GM23338 (cell line): Measurements from ENCODE around the gene POU5F1.

Experiments
- CREB1 ChIP-seq: fragments of 250-450 bp; sonication (Bioruptor Pico); IDR thresholded peaks from 2 replicates; pipeline ENCODE4 v1.5.0; 2020; ENCODE audit warnings: low read depth, mild to moderate bottlenecking, moderate library complexity
- CTCF ChIP-seq, 2 experiments: fragments of 200-600 bp in 1 of 2; sonication (generic) in 1 of 2; conservative IDR thresholded peaks; 2 replicates each; pipeline versions ENCODE4 v1.5.1 to v1.6.1; 2016 to 2017; ENCODE audit warnings: antibody characterized with exemption in 2 of 2, low read depth in 2 of 2, mild to moderate bottlenecking in 2 of 2, moderate library complexity in 1 of 2
- EZH2 ChIP-seq: fragments of 200-600 bp; sonication (generic); IDR thresholded peaks from one replicate; pipeline ENCODE4 v1.8.0; 2017; ENCODE audit warnings: antibody characterized with exemption, mild to moderate bottlenecking, low read depth; ENCODE audit not compliant: unreplicated experiment
- EZH2phosphoT487 ChIP-seq: fragments of 200-600 bp; sonication (generic); IDR thresholded peaks from one replicate; pipeline ENCODE4 v1.8.1; 2018; ENCODE audit warnings: antibody characterized with exemption; ENCODE audit not compliant: unreplicated experiment
- POLR2AphosphoS5 ChIP-seq: IDR thresholded peaks from 2 replicates; pipeline ENCODE4 v1.6.1; 2016; ENCODE audit warnings: antibody characterized with exemption, low read depth
- REST ChIP-seq: IDR thresholded peaks from one replicate; pipeline ENCODE4 v1.6.1; 2018; ENCODE audit warnings: antibody characterized with exemption; ENCODE audit not compliant: unreplicated experiment
- ZNF114 ChIP-seq: fragments of 250-450 bp; sonication (Bioruptor Pico); IDR thresholded peaks from 2 replicates; pipeline ENCODE4 v1.5.0; 2020; ENCODE audit warnings: mild to moderate bottlenecking, moderate library complexity
- ZNF331 ChIP-seq: fragments of 250-450 bp; sonication (Bioruptor Pico); IDR thresholded peaks from 2 replicates; pipeline ENCODE4 v1.5.0; 2020; ENCODE audit warnings: low read depth, mild to moderate bottlenecking, moderate library complexity
- TF ChIP-seq, protein P1 (sequence below): IDR thresholded peaks from 2 replicates; pipeline ENCODE4 v1.6.1; 2016; ENCODE audit warnings: antibody characterized with exemption

- TF ChIP-seq CTCF (conservative IDR thresholded peaks at IDR 0.05; ENCODE audit: low read depth in 2 of 2) (peak; percentile 22 to 43), EZH2phosphoT487 (no peak), ZNF114 (no peak), POLR2AphosphoS5 (peak; percentile 57; the same call in 1 of the 2 replicates), REST (no peak), EZH2 (no peak), ZNF331 (CRISPR knock-in tag) (no peak), CREB1 (CRISPR knock-in tag) (0 out of 2 replicates have a peak, but pooled peaks have one; percentile 4)
- TF ChIP-seq, protein P1, sequence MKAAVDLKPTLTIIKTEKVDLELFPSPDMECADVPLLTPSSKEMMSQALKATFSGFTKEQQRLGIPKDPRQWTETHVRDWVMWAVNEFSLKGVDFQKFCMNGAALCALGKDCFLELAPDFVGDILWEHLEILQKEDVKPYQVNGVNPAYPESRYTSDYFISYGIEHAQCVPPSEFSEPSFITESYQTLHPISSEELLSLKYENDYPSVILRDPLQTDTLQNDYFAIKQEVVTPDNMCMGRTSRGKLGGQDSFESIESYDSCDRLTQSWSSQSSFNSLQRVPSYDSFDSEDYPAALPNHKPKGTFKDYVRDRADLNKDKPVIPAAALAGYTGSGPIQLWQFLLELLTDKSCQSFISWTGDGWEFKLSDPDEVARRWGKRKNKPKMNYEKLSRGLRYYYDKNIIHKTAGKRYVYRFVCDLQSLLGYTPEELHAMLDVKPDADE, result no peak
These were observed 11.3 kb downstream of the POU5F1 start for GRCh38 chr6:31158863-31159855.
